Measurements from ENCODE around the gene ATP6V0C. TPM values are rescaled to one million over a fixed set of nuclear protein-coding genes. Genes with fewer than 3 reads are reported as not detected.
"Not testable (repeated sequence)": the region's sequence is repeated elsewhere in the genome, so short reads cannot be mapped to it uniquely, and the experiment has no call there.

ATP6V0C gene
- total and polyA plus RNA-seq, 4 experiments from 2014 or later = 57.5 to 129 (median 103) TPM

- Mint-ChIP-seq H3K27ac (peak overlapping the region; percentile 98 to 100 (median 99)), H3K4me3 (peak overlapping the region; percentile 91 to 98 (median 96)), H3K36me3 (peaks cover 0 to 20% of the 10 kb centered on the region in 2 donors), H3K4me1 (peaks cover 6 to 40% (median 25%) of the 10 kb centered on the region in 4 donors)
- H3K27me3 ChIP-seq (ENCODE audit: insufficient read depth, low read length); H3K9me3 Mint-ChIP-seq; H3K9me3 ChIP-seq (ENCODE audit: control insufficient read depth in 1 of 2, low read length in 2 of 2); H3K27me3 Mint-ChIP-seq; H3K36me3 ChIP-seq (ENCODE audit: insufficient read depth, low read length): not testable (repeated sequence)
- ChIA-PET POLR2A (ENCODE audit: partially characterized antibody) (interaction anchor here (0.9 to 3.5 kb wide), 17 partner anchors 11 to 762 kb away, joined by 3 to 170 read pairs (median 4); partner anchors contain the start of genes ABCA3, AMDHD2, ATP6V0C and KCTD5), CTCF (ENCODE audit: partially characterized antibody) (interaction anchor here (1.1 kb wide), 1 partner anchor 13 kb away, joined by 4 read pairs; the partner anchor contains the start of gene AMDHD2)
- Histone ChIP-seq H3K4me1 (ENCODE audit: insufficient read depth, low read length) (peaks cover 18% of the 10 kb centered on the region), H3K27ac (ENCODE audit: low read depth, low read length) (peak overlapping the region; percentile 91), H3K4me3 (ENCODE audit: low read length in 2 of 2) (peak overlapping the region in 1 of 2 donors; percentile 67)
- intact Hi-C loops (cut with micrococcal nuclease) = loop anchor here (2.0 to 10.0 kb wide), 3 partner anchors 72 to 761 kb away; partner anchors contain the start of genes ELOB, EME2, MRPS34 and NME3
- DNase-seq = peak in 1 of 5 donors; percentile 41
These were observed 19.5 kb downstream of the ATP6V0C start for GRCh38 chr16:2533142-2533755.

DNA sequence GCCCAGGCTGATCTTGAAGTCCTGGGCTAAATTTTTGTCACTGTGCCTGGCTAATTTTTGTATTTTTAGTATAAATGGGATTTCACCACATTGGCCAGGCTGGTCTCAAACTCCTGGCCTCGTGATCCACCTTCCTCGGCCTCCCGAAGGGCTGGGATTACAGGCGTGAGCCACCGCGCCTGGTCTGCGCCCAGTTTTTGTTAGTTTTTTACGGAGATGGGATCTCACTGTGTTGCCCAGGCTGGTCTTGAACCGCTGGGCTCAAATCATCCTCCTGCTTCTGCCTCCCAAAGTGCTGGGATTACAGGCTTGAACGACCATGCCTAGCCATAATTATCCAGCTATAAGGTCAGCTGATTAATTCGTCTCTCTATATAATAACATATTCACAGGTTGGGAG, 20.2 kb downstream of the ATP6V0C start:
- peaks cover 22% of the 10 kb centered on the region for H3K4me1 ChIP-seq (ENCODE audit: insufficient read depth, low read length)
- ChIA-PET CTCF (ENCODE audit: partially characterized antibody) (no interaction called here), POLR2A (ENCODE audit: partially characterized antibody) (interaction anchor here (1.7 kb wide), 1 partner anchor 20 kb away, joined by 7 read pairs; the partner anchor contains the start of gene ATP6V0C)
- peak overlapping the region; percentile 83 to 100 (median 91) for H3K27ac Mint-ChIP-seq
- no peak overlapping the region for H3K4me3 ChIP-seq (ENCODE audit: low read length in 2 of 2)
- intact Hi-C loops (cut with micrococcal nuclease) = loop anchor here (2.0 to 10.0 kb wide), 3 partner anchors 73 to 762 kb away; partner anchors contain the start of genes ELOB, EME2, MRPS34 and NME3
- H3K9me3 ChIP-seq (ENCODE audit: control insufficient read depth in 1 of 2, low read length in 2 of 2) = no peaks in the 10 kb centered on the region
- peaks cover under 1% of the 10 kb centered on the region for H3K36me3 ChIP-seq (ENCODE audit: insufficient read depth, low read length)
- H3K27me3 ChIP-seq (ENCODE audit: insufficient read depth, low read length) = no peaks in the 10 kb centered on the region
- peak overlapping the region; percentile 64 to 98 (median 78) for H3K4me3 Mint-ChIP-seq
- peaks cover 0 to 22% of the 10 kb centered on the region in 2 donors for H3K36me3 Mint-ChIP-seq
- DNase-seq = no peak
- peaks cover 0 to 8% (median 0%) of the 10 kb centered on the region in 8 donors for H3K9me3 Mint-ChIP-seq
- H3K27me3 Mint-ChIP-seq = peaks cover 0 to 2% of the 10 kb centered on the region in 2 donors
- no peak overlapping the region for H3K27ac ChIP-seq (ENCODE audit: low read depth, low read length)
- peaks cover 8 to 45% (median 29%) of the 10 kb centered on the region in 4 donors for H3K4me1 Mint-ChIP-seq

DNA sequence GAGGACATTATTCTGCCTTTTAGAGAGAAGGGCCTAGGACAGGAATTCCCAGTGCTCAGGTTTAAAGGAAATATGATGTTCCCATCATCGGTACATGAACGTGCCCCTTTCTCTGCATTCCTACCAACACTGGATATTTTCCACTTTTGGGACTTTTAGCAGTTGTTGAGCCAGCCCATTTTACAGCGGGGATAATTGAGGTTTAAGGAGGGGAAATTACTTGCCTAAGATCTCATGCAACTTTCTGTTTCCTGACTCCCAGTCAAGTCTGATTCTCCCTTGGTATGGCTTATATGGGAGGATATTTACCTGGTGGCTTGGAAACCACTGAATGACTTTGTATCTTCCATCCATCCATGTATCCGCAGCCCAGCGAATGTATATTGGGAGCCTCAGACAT, 20.6 kb downstream of the ATP6V0C start:
- H3K9me3 ChIP-seq (ENCODE audit: control insufficient read depth in 1 of 2, low read length in 2 of 2); H3K36me3 ChIP-seq (ENCODE audit: insufficient read depth, low read length); H3K4me3 ChIP-seq (ENCODE audit: low read length in 2 of 2); H3K27me3 ChIP-seq (ENCODE audit: insufficient read depth, low read length); CTCF ChIA-PET (ENCODE audit: partially characterized antibody); H3K27me3 Mint-ChIP-seq; H3K9me3 Mint-ChIP-seq; H3K27ac ChIP-seq (ENCODE audit: low read depth, low read length); DNase-seq: not testable (repeated sequence)
- H3K4me3 Mint-ChIP-seq = peak overlapping the region in 4 of 8 donors; percentile 64 to 81 (median 78)
- intact Hi-C loops (cut with micrococcal nuclease) = loop anchor here (5.0 to 10.0 kb wide), 2 partner anchors 240 to 762 kb away; partner anchors contain the start of genes ELOB, EME2, MRPS34 and NME3
- H3K27ac Mint-ChIP-seq = peak overlapping the region in 4 of 7 donors; percentile 91 to 100 (median 97)
- H3K4me1 ChIP-seq (ENCODE audit: insufficient read depth, low read length) = peaks cover 27% of the 10 kb centered on the region
- H3K36me3 Mint-ChIP-seq = peaks cover under 1 to 23% of the 10 kb centered on the region in 2 donors
- POLR2A ChIA-PET (ENCODE audit: partially characterized antibody) = interaction anchor here (1.7 kb wide), 1 partner anchor 20 kb away, joined by 7 read pairs; the partner anchor contains the start of gene ATP6V0C
- peaks cover 10 to 49% (median 33%) of the 10 kb centered on the region in 4 donors for H3K4me1 Mint-ChIP-seq

DNA sequence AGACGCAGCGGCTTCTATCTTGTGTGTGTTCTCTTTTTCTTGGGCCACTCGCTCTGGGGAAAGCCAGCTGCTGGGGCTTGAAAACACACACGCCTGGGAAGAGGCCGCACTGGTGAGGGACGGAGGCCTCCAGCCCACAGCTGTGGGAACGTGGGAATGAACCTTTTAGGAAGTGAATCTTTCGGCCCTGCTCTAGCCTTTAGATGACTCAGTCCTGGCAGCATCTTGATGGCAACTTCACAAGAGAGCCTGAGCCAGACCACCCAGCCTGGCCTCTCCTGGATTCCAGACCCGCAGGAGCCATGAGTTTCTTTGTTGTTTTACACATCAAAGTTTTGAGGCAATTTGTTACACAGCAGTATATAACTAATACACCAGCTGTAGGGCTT, 21.9 kb downstream of the ATP6V0C start:
- POLR2A ChIA-PET (ENCODE audit: partially characterized antibody) = interaction anchor here (1.7 to 3.5 kb wide), 3 partner anchors 15 to 22 kb away, joined by 7 to 38 read pairs (median 26); partner anchors contain the start of genes AMDHD2 and ATP6V0C
- H3K4me1 Mint-ChIP-seq = peaks cover 16 to 62% (median 43%) of the 10 kb centered on the region in 4 donors
- H3K4me3 Mint-ChIP-seq = peak overlapping the region in 6 of 8 donors; percentile 23 to 63 (median 54)

DNA sequence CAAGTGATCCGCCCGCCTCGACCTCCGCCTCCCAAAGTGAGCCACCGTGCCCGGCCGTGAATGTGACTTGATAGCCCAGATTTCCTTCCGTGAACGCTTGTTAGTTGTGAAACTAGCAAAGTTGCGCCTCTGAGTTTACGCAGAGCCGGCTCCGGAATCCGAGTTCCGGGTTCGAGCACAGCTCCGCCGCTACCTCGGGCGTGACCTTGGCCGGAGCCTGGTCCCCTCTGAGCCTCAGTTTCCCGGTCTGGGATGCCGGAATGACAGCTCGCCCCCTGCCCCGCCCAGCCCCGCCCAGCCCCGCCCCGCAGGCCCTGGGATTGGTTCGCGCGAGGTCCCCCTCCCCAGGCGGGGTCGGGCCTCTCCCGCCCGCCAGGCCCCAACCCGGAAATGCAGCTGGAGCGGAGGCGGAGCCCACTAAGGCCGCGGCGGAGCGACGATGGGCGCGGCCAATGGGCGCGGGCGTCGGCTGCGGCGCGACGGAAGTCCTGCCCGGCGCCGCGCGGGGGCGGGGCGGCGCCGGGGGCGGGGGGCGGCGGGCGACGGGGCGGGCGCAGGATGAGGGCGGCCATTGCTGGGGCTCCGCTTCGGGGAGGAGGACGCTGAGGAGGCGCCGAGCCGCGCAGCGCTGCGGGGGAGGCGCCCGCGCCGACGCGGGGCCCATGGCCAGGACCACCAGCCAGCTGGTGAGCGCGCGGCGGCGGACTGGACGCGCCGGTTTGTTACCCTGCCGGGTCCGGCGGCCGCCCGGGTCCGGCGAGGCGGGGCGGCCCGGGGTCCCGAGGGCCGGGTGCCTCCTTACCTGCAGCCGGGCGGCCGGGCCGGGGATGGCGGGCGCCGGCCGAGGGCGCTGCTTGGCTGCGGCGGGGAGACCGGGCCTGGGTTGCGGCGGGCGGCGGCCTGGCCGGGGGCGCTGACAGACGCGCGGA, 24.0 kb downstream of the ATP6V0C start, which contains the start of gene PDPK1:
PDPK1 (plus strand) TSS at position 571 of the 929 bp plus-strand sequence; CDS start at position 663, 92 bp downstream.
- Mint-ChIP-seq H3K27me3 (peaks cover 0 to 2% of the 10 kb centered on the region in 2 donors), H3K27ac (peak within 1 kb of the TSS; percentile 74 to 96 (median 92)), H3K36me3 (peaks cover 3 to 20% of the 10 kb centered on the region in 2 donors), H3K4me1 (peaks cover 27 to 66% (median 46%) of the 10 kb centered on the region in 4 donors), H3K4me3 (peak within 1 kb of the TSS; percentile 78 to 92 (median 88)), H3K9me3 (peaks cover 0 to 3% (median 0%) of the 10 kb centered on the region in 8 donors)
- Histone ChIP-seq H3K27ac (ENCODE audit: low read depth, low read length) (peak within 1 kb of the TSS; percentile 64), H3K27me3 (ENCODE audit: insufficient read depth, low read length) (no peaks in the 10 kb centered on the region), H3K4me1 (ENCODE audit: insufficient read depth, low read length) (peaks cover 37% of the 10 kb centered on the region), H3K36me3 (ENCODE audit: insufficient read depth, low read length) (no peaks in the 10 kb centered on the region), H3K4me3 (ENCODE audit: low read length in 2 of 2) (peak within 1 kb of the TSS; percentile 63 to 65), H3K9me3 (ENCODE audit: control insufficient read depth in 1 of 2, low read length in 2 of 2) (no peaks in the 10 kb centered on the region)
- DNase-seq = peak; percentile 93 to 97 (median 96)
- CTCF ChIA-PET (ENCODE audit: partially characterized antibody) = interaction anchor here (1.1 kb wide), 1 partner anchor 397 kb away, joined by 3 read pairs; no protein-coding TSS in a partner anchor
- intact Hi-C loops (cut with micrococcal nuclease) = loop anchor here (1.0 to 10.0 kb wide), 2 partner anchors 24 to 237 kb away; partner anchors contain the start of genes ATP6V0C and ELOB
- POLR2A ChIA-PET (ENCODE audit: partially characterized antibody) = interaction anchor here (0.8 to 3.5 kb wide), 9 partner anchors 17 to 577 kb away, joined by 3 to 38 read pairs (median 4); partner anchors contain the start of genes AMDHD2, ATP6V0C, KCTD5 and PGP

More for the DNA sequence above, 21.9 kb downstream of the ATP6V0C start:
- no peaks in the 10 kb centered on the region for H3K36me3 ChIP-seq (ENCODE audit: insufficient read depth, low read length)
- peaks cover 35% of the 10 kb centered on the region for H3K4me1 ChIP-seq (ENCODE audit: insufficient read depth, low read length)
- intact Hi-C loops (cut with micrococcal nuclease) = loop anchor here (10.0 kb wide), 1 partner anchor 239 kb away; the partner anchor contains the start of gene ELOB
- no peak overlapping the region for H3K4me3 ChIP-seq (ENCODE audit: low read length in 2 of 2)
- H3K9me3 ChIP-seq (ENCODE audit: control insufficient read depth in 1 of 2, low read length in 2 of 2) = no peaks in the 10 kb centered on the region
- peak overlapping the region in 1 of 7 donors; percentile 68 for H3K27ac Mint-ChIP-seq
- H3K36me3 Mint-ChIP-seq = peaks cover 3 to 25% of the 10 kb centered on the region in 2 donors
- H3K27ac ChIP-seq (ENCODE audit: low read depth, low read length) = no peak overlapping the region
- peaks cover 0 to 2% of the 10 kb centered on the region in 2 donors for H3K27me3 Mint-ChIP-seq
- peaks cover 0 to 8% (median 0%) of the 10 kb centered on the region in 8 donors for H3K9me3 Mint-ChIP-seq
- H3K27me3 ChIP-seq (ENCODE audit: insufficient read depth, low read length) = no peaks in the 10 kb centered on the region
- DNase-seq = no peak
- CTCF ChIA-PET (ENCODE audit: partially characterized antibody) = interaction anchor here (0.5 kb wide), 1 partner anchor 886 kb away, joined by 3 read pairs; no protein-coding TSS in a partner anchor

DNA sequence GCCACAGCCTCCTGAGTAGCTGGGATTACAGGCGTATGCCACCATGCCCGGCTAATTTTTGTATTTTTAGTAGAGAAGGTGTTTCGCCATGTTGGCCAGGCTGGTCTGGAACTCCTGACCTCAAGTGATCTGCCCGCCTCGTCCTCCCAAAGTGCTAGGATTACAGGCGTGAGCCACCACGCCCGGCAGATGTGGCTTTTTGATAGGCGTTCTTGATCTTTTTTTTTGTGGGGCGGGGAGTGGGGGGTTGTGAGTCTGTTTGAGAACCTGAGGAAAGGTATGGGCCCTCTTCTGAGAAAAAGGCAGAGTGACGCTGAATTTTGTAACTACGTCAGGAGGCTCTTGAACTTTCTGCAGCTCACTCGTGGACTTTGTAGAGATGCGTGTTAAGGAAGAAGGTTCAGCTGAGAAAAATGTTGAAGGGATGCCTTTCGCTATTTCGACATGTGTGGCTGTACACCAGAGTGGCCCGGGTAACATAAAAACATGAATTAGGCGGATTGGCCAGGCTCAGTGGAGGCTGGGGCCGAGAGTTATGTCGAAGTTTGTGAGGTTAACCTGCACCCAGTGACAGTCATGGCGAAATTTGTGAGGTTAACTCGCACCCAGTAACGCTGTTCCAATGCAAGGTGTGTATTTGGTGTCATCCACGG, 25.6 kb downstream of the ATP6V0C start:
- intact Hi-C loops (cut with micrococcal nuclease) = loop anchor here (10.0 kb wide), 1 partner anchor 235 kb away; the partner anchor contains the start of gene ELOB
- Mint-ChIP-seq H3K4me3 (peak overlapping the region; percentile 77 to 88 (median 86)), H3K36me3 (peaks cover 3 to 17% of the 10 kb centered on the region in 2 donors), H3K27ac (peak overlapping the region in 5 of 7 donors; percentile 66 to 83 (median 73)), H3K4me1 (peaks cover 27 to 59% (median 42%) of the 10 kb centered on the region in 4 donors)
- peaks cover 34% of the 10 kb centered on the region for H3K4me1 ChIP-seq (ENCODE audit: insufficient read depth, low read length)
- H3K27ac ChIP-seq (ENCODE audit: low read depth, low read length); H3K27me3 Mint-ChIP-seq; H3K27me3 ChIP-seq (ENCODE audit: insufficient read depth, low read length); H3K36me3 ChIP-seq (ENCODE audit: insufficient read depth, low read length); H3K9me3 Mint-ChIP-seq; CTCF ChIA-PET (ENCODE audit: partially characterized antibody); H3K9me3 ChIP-seq (ENCODE audit: control insufficient read depth in 1 of 2, low read length in 2 of 2); DNase-seq; H3K4me3 ChIP-seq (ENCODE audit: low read length in 2 of 2): not testable (repeated sequence)
- POLR2A ChIA-PET (ENCODE audit: partially characterized antibody) = interaction anchor here (3.4 kb wide), 1 partner anchor 25 kb away, joined by 26 read pairs; the partner anchor contains the start of gene ATP6V0C
